CD1c-positive myeloid dendritic cell (primary cell): ENCODE data around the gene MARCHF4.
A peak's percentile ranks its signal among the peaks of the same experiment; 100 is the strongest.

Experiments used
- DNase-seq: peaks from one replicate; pipeline ENCODE4 v3.0.0-alpha.2; 2016; ENCODE audit errors: extremely low spot score

Gene MARCHF4

GRCh38 chr2:216371721-216372702 lies at the start of gene MARCHF4:
Gene MARCHF4, minus strand, starts transcription at chr2:216372483. Its CDS starts 2,223 bp downstream, at chr2:216370260.
- DNase-seq = peak; percentile 52

GRCh38 chr2:216420367-216421101 lies 48.3 kb upstream of the MARCHF4 start:
- no peak for DNase-seq

GRCh38 chr2:216418981-216419380 lies 46.7 kb upstream of the MARCHF4 start:
- no peak for DNase-seq

- DNase-seq = no peak
Measured at GRCh38 chr2:216416571-216417307, 44.5 kb upstream of the MARCHF4 start.

- no peak for DNase-seq
Measured at GRCh38 chr2:216415541-216415940, 43.3 kb upstream of the MARCHF4 start.

- no peak for DNase-seq
Measured at GRCh38 chr2:216414772-216415319, 42.6 kb upstream of the MARCHF4 start.

GRCh38 chr2:216413882-216414281 lies 41.6 kb upstream of the MARCHF4 start:
- no peak for DNase-seq

- DNase-seq = peak; percentile 98
Measured at GRCh38 chr2:216412022-216412999, 40.0 kb upstream of the MARCHF4 start, which contains the start of gene SMARCAL1. Gene SMARCAL1, plus strand, starts transcription at chr2:216412484. Its CDS starts 2,221 bp downstream, at chr2:216414705.

GRCh38 chr2:216410550-216410949 lies 38.3 kb upstream of the MARCHF4 start:
- DNase-seq = no peak

GRCh38 chr2:216408426-216409290 lies 36.4 kb upstream of the MARCHF4 start:
- no peak for DNase-seq

- no peak for DNase-seq
Measured at GRCh38 chr2:216406826-216407225, 34.5 kb upstream of the MARCHF4 start.

GRCh38 chr2:216405588-216405987 lies 33.3 kb upstream of the MARCHF4 start:
- no peak for DNase-seq

GRCh38 chr2:216404010-216404618 lies 31.8 kb upstream of the MARCHF4 start:
- peak; percentile 55 for DNase-seq

- no peak for DNase-seq
Measured at GRCh38 chr2:216402751-216403150, 30.5 kb upstream of the MARCHF4 start.

- DNase-seq = no peak
Measured at GRCh38 chr2:216399621-216400020, 27.3 kb upstream of the MARCHF4 start.

GRCh38 chr2:216394881-216395280 lies 22.6 kb upstream of the MARCHF4 start:
- DNase-seq = peak; percentile 27

GRCh38 chr2:216392945-216393840 lies 20.9 kb upstream of the MARCHF4 start:
- DNase-seq = no peak
